ENCODE data around the gene TMEM45A. TPM values are rescaled to one million over a fixed set of nuclear protein-coding genes. Genes with fewer than 3 reads are reported as not detected.

TMEM45A gene
- total RNA-seq, 6 experiments from 2014 or later = 47.9 to 189 (median 54.2) TPM

- H3K27ac ChIP-seq = no peak overlapping the region
- no peaks in the 10 kb centered on the region for H3K27me3 ChIP-seq
- H3K9me3 ChIP-seq = no peaks in the 10 kb centered on the region
- intact Hi-C loops (cut with DNase I) = no loop called here
- peaks cover 0 to 19% (median 2%) of the 10 kb centered on the region in 4 donors for H3K4me1 ChIP-seq
- DNase-seq (no peak), ATAC-seq (no peak)
- peaks cover 0 to 6% (median under 1%) of the 10 kb centered on the region in 4 donors for H3K36me3 ChIP-seq
- 92% methylated on average over 2 of the region's 3 CpGs for WGBS (ENCODE audit: insufficient coverage, low coverage, low lambda C conversion rate, missing lambda C conversion rate)
- TF ChIP-seq, protein P1, sequence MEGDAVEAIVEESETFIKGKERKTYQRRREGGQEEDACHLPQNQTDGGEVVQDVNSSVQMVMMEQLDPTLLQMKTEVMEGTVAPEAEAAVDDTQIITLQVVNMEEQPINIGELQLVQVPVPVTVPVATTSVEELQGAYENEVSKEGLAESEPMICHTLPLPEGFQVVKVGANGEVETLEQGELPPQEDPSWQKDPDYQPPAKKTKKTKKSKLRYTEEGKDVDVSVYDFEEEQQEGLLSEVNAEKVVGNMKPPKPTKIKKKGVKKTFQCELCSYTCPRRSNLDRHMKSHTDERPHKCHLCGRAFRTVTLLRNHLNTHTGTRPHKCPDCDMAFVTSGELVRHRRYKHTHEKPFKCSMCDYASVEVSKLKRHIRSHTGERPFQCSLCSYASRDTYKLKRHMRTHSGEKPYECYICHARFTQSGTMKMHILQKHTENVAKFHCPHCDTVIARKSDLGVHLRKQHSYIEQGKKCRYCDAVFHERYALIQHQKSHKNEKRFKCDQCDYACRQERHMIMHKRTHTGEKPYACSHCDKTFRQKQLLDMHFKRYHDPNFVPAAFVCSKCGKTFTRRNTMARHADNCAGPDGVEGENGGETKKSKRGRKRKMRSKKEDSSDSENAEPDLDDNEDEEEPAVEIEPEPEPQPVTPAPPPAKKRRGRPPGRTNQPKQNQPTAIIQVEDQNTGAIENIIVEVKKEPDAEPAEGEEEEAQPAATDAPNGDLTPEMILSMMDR (IDR thresholded peaks at IDR 0.05) = no peak
- no peak for TF ChIP-seq POLR2A (IDR thresholded peaks at IDR 0.05)
- H3K4me3 ChIP-seq = no peak overlapping the region
These were observed 82.1 kb downstream of the TMEM45A start for GRCh38 chr3:100574536-100574935.

DNA sequence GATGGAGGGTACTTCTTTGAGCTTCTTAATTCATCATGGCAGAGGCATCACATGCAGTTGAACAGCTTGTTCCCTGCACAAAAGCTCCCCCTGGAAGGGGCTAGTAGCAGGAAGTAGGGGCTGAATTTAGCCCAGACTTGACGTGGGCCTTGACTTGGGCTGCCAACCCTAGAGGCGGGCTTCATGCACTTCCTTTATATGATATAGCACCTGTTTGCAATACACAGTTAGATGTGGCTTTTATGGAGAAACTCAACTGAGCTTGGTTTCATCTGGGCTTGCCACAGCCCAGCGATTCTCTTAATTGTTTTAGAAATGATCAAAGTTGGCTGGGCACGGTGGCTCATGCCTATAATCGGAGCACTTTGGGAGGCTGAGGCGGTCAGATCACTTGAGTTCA, 83.3 kb downstream of the TMEM45A start:
- no peak for DNase-seq
- peaks cover 0 to under 1% (median 0%) of the 10 kb centered on the region in 4 donors for H3K36me3 ChIP-seq
- no peak overlapping the region for H3K4me3 ChIP-seq
- H3K9me3 ChIP-seq = no peaks in the 10 kb centered on the region
- intact Hi-C loops (cut with DNase I) = no loop called here
- no peaks in the 10 kb centered on the region for H3K27me3 ChIP-seq
- TF ChIP-seq, protein P1 (IDR thresholded peaks at IDR 0.05) = no peak
- TF ChIP-seq POLR2A (IDR thresholded peaks at IDR 0.05) = no peak
- H3K4me1 ChIP-seq = peaks cover 0 to 19% (median 2%) of the 10 kb centered on the region in 4 donors
- WGBS (ENCODE audit: insufficient coverage, low coverage, low lambda C conversion rate, missing lambda C conversion rate) = 84% methylated on average over 6 of the region's 6 CpGs
- peak overlapping the region in 2 of 3 donors; percentile 50 to 76 for H3K27ac ChIP-seq
- no peak for ATAC-seq

DNA sequence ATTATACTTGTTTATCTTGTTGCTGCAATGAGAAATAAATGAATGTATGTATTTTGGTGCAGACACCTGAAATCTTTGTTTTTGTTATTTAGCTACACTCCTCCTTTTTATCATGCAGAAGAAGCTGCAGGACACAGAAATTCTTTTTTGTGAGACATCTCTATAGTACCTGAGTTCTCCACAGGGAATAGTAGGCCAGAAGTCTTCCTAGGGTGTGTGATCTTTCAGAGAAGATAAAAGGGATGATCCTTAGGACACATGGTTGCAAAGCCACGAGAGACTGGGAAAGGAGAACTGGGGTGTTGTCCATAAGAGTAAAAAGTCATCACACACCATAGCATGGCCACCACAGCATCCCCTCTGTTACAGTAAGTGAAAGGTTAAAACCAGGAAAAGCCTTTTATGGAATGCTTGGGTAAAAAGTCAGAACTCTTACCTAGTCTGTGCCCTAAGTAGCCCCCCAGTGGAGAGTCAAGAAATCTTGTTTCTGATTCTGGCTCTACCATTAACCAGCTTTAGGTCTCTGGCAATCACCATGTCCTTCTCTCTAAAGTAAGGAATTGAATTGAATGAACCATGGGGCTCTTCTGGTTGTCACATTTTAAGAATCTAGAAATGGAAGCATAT, 85.1 kb downstream of the TMEM45A start:
- intact Hi-C loops (cut with DNase I) = no loop called here
- H3K9me3 ChIP-seq = no peaks in the 10 kb centered on the region
- no peak overlapping the region for H3K4me3 ChIP-seq
- H3K4me1 ChIP-seq = peaks cover 0 to 19% (median 2%) of the 10 kb centered on the region in 4 donors
- peak overlapping the region in 2 of 3 donors; percentile 50 to 76 for H3K27ac ChIP-seq
- TF ChIP-seq POLR2A (IDR thresholded peaks at IDR 0.05) = no peak
- TF ChIP-seq, protein P1 (IDR thresholded peaks at IDR 0.05) = no peak
- no peak for DNase-seq
- 63% methylated on average over 1 of the region's 1 CpG for WGBS (ENCODE audit: insufficient coverage, low coverage, low lambda C conversion rate, missing lambda C conversion rate)
- H3K27me3 ChIP-seq = no peaks in the 10 kb centered on the region
- no peaks in the 10 kb centered on the region for H3K36me3 ChIP-seq
- ATAC-seq = no peak

DNA sequence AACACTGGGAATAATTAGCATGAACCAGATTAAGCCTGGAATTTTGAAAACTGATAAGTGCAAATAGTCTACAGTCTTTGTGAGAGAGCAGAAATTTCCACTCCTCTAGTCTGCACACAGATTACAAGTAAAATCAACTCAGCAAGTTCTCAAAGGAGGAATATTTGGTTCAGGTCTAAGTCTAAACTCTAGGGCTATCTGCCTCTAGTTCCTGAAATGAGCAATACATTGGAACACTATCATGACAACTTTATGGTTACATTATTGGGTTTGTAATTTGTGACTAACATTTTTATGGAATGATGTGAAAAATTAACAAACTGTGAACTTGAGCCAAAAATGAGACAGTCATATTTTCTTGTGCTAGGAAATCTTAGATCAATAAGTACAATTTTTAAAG, 86.2 kb downstream of the TMEM45A start:
- Histone ChIP-seq H3K36me3 (no peaks in the 10 kb centered on the region), H3K4me3 (no peak overlapping the region), H3K27me3 (no peaks in the 10 kb centered on the region), H3K27ac (peak overlapping the region in 1 of 3 donors; percentile 4), H3K9me3 (no peaks in the 10 kb centered on the region), H3K4me1 (peaks cover 0 to 19% (median 2%) of the 10 kb centered on the region in 4 donors)
- ATAC-seq (no peak), DNase-seq (no peak)
- intact Hi-C loops (cut with DNase I) = no loop called here
- no peak for TF ChIP-seq POLR2A (IDR thresholded peaks at IDR 0.05)
- TF ChIP-seq, protein P1 (IDR thresholded peaks at IDR 0.05) = no peak
